K562 (cell line): ENCODE measurements around the gene UPP1. TPM values are rescaled to one million over a fixed set of nuclear protein-coding genes. Genes with fewer than 3 reads are reported as not detected.

Experiments used
- ASH1L ChIP-seq: fragments of 450-650 bp; IDR thresholded peaks from 2 replicates; pipeline ENCODE4 v1.6.1; 2018; ENCODE audit warnings: borderline replicate concordance, mild to moderate bottlenecking, low read depth; ENCODE audit not compliant: partially characterized antibody
- ATF4 ChIP-seq: fragments of 450-650 bp; formaldehyde crosslinking; IDR thresholded peaks from 2 replicates; pipeline ENCODE4 v1.4.0; 2022; ENCODE audit warnings: mild to moderate bottlenecking, moderate library complexity
- BCOR ChIP-seq: fragments of 450-650 bp; IDR thresholded peaks from 2 replicates; pipeline ENCODE4 v1.6.1; 2016
- ELF1 ChIP-seq: fragments of 200-800 bp; sonication (Bioruptor generic); IDR thresholded peaks from 2 replicates; pipeline ENCODE4 v1.6.1; 2016; ENCODE audit warnings: missing genetic modification characterization, missing compliant biosample characterization
- ELK3 ChIP-seq: fragments of 450-650 bp; formaldehyde crosslinking; IDR thresholded peaks from 2 replicates; pipeline ENCODE4 v1.4.0; 2020; ENCODE audit warnings: mild to moderate bottlenecking
- ETS1 ChIP-seq: conservative IDR thresholded peaks from 2 replicates; pipeline ENCODE4 v1.6.1; 2011; ENCODE audit warnings: low read depth, mild to moderate bottlenecking, low read length; ENCODE audit not compliant: control insufficient read depth
- GATAD2A ChIP-seq: fragments of 450-650 bp; IDR thresholded peaks from 2 replicates; pipeline ENCODE4 v1.6.1; 2017
- ID3 ChIP-seq, 2 experiments: fragments of 250-450 bp in 1 of 2; fragments of 450-650 bp in 1 of 2; sonication (Bioruptor Pico) in 1 of 2; IDR thresholded peaks; 2 replicates each; pipeline versions ENCODE4 v1.6.1 to v1.8.0; 2016 to 2021; ENCODE audit warnings: mild to moderate bottlenecking in 2 of 2, moderate library complexity in 2 of 2, missing compliant biosample characterization in 1 of 2, missing genetic modification characterization in 1 of 2
- KAT8 ChIP-seq: fragments of 450-650 bp; IDR thresholded peaks from 2 replicates; pipeline ENCODE4 v1.6.1; 2016; ENCODE audit warnings: low read depth, mild to moderate bottlenecking
- NFIX ChIP-seq: fragments of 250-450 bp; sonication (Bioruptor Pico); IDR thresholded peaks from 2 replicates; pipeline ENCODE4 v1.4.0; 2020; ENCODE audit warnings: low read depth, mild to moderate bottlenecking, moderate library complexity
- RBM34 ChIP-seq: fragments of 200-400 bp; formaldehyde crosslinking; IDR thresholded peaks from 2 replicates; pipeline ENCODE4 v1.6.1; 2018; ENCODE audit warnings: low read length, borderline replicate concordance; ENCODE audit not compliant: insufficient read depth
- RFX7 ChIP-seq: fragments of 250-450 bp; sonication (Bioruptor Pico); IDR thresholded peaks from 2 replicates; pipeline ENCODE4 v1.5.1; 2021; ENCODE audit warnings: mild to moderate bottlenecking
- RHOXF2B ChIP-seq: fragments of 250-450 bp; sonication (Bioruptor Pico); conservative IDR thresholded peaks from 2 replicates; pipeline ENCODE4 v1.5.1; 2021
- SMAD4 ChIP-seq: fragments of 250-450 bp; sonication (Bioruptor Pico); conservative IDR thresholded peaks from 2 replicates; pipeline ENCODE4 v1.8.0; 2021; ENCODE audit warnings: inconsistent platforms, mild to moderate bottlenecking, moderate library complexity
- TEAD4 ChIP-seq, 2 experiments: sonication (generic) in 1 of 2; formaldehyde crosslinking in 1 of 2; IDR thresholded peaks; 2 replicates each; pipeline versions ENCODE4 v1.6.1 to v1.8.0; 2012 to 2022; ENCODE audit warnings: borderline replicate concordance in 1 of 2, inconsistent platforms in 1 of 2, low read length in 1 of 2, mild to moderate bottlenecking in 1 of 2, missing genetic modification reagents in 1 of 2
- THAP12 ChIP-seq: fragments of 250-450 bp; sonication (Bioruptor Pico); IDR thresholded peaks from 2 replicates; pipeline ENCODE4 v1.9.0; 2021; ENCODE audit warnings: mild to moderate bottlenecking, inconsistent platforms
- ZNF274 ChIP-seq: IDR thresholded peaks from 2 replicates; pipeline ENCODE4 v1.6.1; 2011; ENCODE audit warnings: low read depth, mild to moderate bottlenecking, low read length, moderate library complexity, borderline replicate concordance
- ZNF3 ChIP-seq: fragments of 250-450 bp; sonication (Bioruptor Pico); IDR thresholded peaks from 2 replicates; pipeline ENCODE4 v1.5.0; 2021; ENCODE audit warnings: mild to moderate bottlenecking, moderate library complexity
- ZNF444 ChIP-seq: fragments of 250-450 bp; sonication (Bioruptor Pico); IDR thresholded peaks from 2 replicates; pipeline ENCODE4 v1.4.0; 2020; ENCODE audit warnings: mild to moderate bottlenecking, moderate library complexity
- ZNF449 ChIP-seq: fragments of 250-450 bp; sonication (Bioruptor Pico); IDR thresholded peaks from 2 replicates; pipeline ENCODE4 v1.8.0; 2022; ENCODE audit warnings: moderate library complexity, mild to moderate bottlenecking, inconsistent platforms
- polyA plus RNA-seq, 8 experiments: library from polyadenylated mRNA; depleted of rRNA in 4 of 8; stranded (reverse) in 5 of 8; unstranded in 3 of 8; fragments of >200 nt; fragmentation: Nextera tagmentation in 2 of 8; fragmentation: Illumina TruSeq in 1 of 8; extraction: Ambion mirVana in 2 of 8; extraction: Trizol in 1 of 8; gene quantifications; 2 replicates each; pipeline versions ENCODE4 v1.2.1 to v1.2.3, GENCODE V29; 2011 to 2014; ENCODE audit warnings: inconsistent platforms in 1 of 8, missing spikeins in 1 of 8
- total RNA-seq, 7 experiments: library from RNA; depleted of rRNA in 6 of 7; stranded (reverse); fragments of >200 nt in 6 of 7; fragmentation: Illumina TruSeq in 2 of 7; extraction: Trizol in 2 of 7; gene quantifications; 2 replicates each; pipeline versions ENCODE4 v1.2.1 to v1.2.3, GENCODE V29; 2011 to 2021; ENCODE audit warnings: low replicate concordance in 1 of 7

UPP1 gene
- total and polyA plus RNA-seq, 9 of the 15 experiments (the other 6 are each of a cell fraction or from before 2014, with no cell fraction given): 0.38 to 2.4 (median 0.61) TPM

- TF ChIP-seq ID3 (CRISPR knock-in tag; IDR thresholded peaks at IDR 0.05) (no peak), ID3 (tag; IDR thresholded peaks at IDR 0.05) (no peak), ATF4 (no peak), ZNF3 (CRISPR knock-in tag) (no peak), KAT8 (no peak), NFIX (CRISPR knock-in tag) (no peak), RHOXF2B (CRISPR knock-in tag) (no peak), ZNF449 (CRISPR knock-in tag) (no peak), THAP12 (CRISPR knock-in tag) (no peak), TEAD4 (IDR thresholded peaks at IDR 0.05; ENCODE audit: low read length) (peak; percentile 87), TEAD4 (CRISPR knock-in tag; IDR thresholded peaks at IDR 0.05; ENCODE audit: borderline replicate concordance) (no peak), BCOR (peak; percentile 81; the same call in 1 of the 2 replicates), ELF1 (tag) (no peak), RFX7 (no peak), ZNF444 (no peak), GATAD2A (no peak), SMAD4 (CRISPR knock-in tag) (peak; percentile 93), ASH1L (no peak), ETS1 (no peak), ELK3 (no peak), RBM34 (no peak), ZNF274 (no peak)
Measured at GRCh38 chr7:48084727-48085432, 4.2 kb upstream of the UPP1 start (continued).
